Endothelial cell (in vitro differentiated cells): ENCODE measurements around the gene GAK. TPM values are rescaled to one million over a fixed set of nuclear protein-coding genes. Genes with fewer than 3 reads are reported as not detected.

Experiments used
- DNase-seq: peaks from one replicate; pipeline ENCODE4 v3.0.0; 2021; ENCODE audit warnings: low spot score
- H3K27ac Mint-ChIP-seq: one replicate; pipeline ENCODE4 v1.8.0; 2021; ENCODE audit warnings: mixed read lengths, inconsistent platforms; ENCODE audit not compliant: unreplicated experiment
- H3K27me3 Mint-ChIP-seq: one replicate; pipeline ENCODE4 v1.8.0; 2021; ENCODE audit warnings: mild to moderate bottlenecking, moderate library complexity, mixed read lengths, inconsistent platforms; ENCODE audit not compliant: unreplicated experiment
- H3K36me3 Mint-ChIP-seq: one replicate; pipeline ENCODE4 v1.8.0; 2021; ENCODE audit warnings: mild to moderate bottlenecking, low read depth, mixed read lengths, inconsistent platforms; ENCODE audit not compliant: unreplicated experiment
- H3K4me1 Mint-ChIP-seq: one replicate; pipeline ENCODE4 v1.8.0; 2021; ENCODE audit warnings: mild to moderate bottlenecking, mixed read lengths, inconsistent platforms; ENCODE audit not compliant: unreplicated experiment
- H3K4me3 Mint-ChIP-seq: one replicate; pipeline ENCODE4 v1.8.0; 2021; ENCODE audit warnings: mild to moderate bottlenecking, mixed read lengths, inconsistent platforms; ENCODE audit not compliant: unreplicated experiment
- H3K9me3 Mint-ChIP-seq: one replicate; pipeline ENCODE4 v1.8.0; 2021; ENCODE audit warnings: mixed read lengths, inconsistent platforms; ENCODE audit not compliant: unreplicated experiment
- total RNA-seq: library from RNA; stranded (reverse); fragmentation: NEBNext Ultra II Directional; extraction: Animal tissue kit (Norgen Biotek cat#: 25700); gene quantifications from one replicate; pipeline ENCODE4 v1.2.1, GENCODE V29; 2021; ENCODE audit not compliant: unreplicated experiment
- TF ChIP-seq, protein P1 (sequence below): fragments of 200-600 bp; sonication (generic); IDR thresholded peaks from one replicate; pipeline ENCODE4 v1.5.0; 2021; ENCODE audit warnings: antibody characterized with exemption; ENCODE audit not compliant: unreplicated experiment

GAK gene
- total RNA-seq, 1 donor from 2014 or later, result 112 TPM

DNA sequence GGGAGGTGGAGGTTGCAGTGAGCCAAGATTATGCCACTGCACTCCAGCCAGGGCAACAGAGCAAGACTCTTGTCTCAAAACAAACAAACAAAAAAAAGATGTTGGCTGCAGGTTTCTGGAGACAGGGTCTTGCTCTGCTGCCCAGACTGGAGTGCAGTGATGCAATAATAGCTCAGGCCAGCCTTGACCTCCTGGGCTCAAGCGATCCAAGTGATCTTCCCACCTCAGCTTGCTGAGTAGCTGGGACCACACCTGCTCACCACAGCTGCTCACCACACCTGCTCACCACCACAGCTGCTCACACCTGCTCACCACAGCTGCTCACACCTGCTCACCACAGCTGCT lies 76.3 kb downstream of the GAK start:
- peaks cover 60% of the 10 kb centered on the region for H3K36me3 Mint-ChIP-seq

GRCh38 chr4:854356-854755 lies 77.8 kb downstream of the GAK start:
- Mint-ChIP-seq H3K27ac (no peak overlapping the region), H3K9me3 (no peaks in the 10 kb centered on the region), H3K4me3 (no peak overlapping the region), H3K36me3 (peaks cover 52% of the 10 kb centered on the region), H3K27me3 (peaks cover 6% of the 10 kb centered on the region), H3K4me1 (no peaks in the 10 kb centered on the region)
- no peak for DNase-seq
- TF ChIP-seq, protein P1, sequence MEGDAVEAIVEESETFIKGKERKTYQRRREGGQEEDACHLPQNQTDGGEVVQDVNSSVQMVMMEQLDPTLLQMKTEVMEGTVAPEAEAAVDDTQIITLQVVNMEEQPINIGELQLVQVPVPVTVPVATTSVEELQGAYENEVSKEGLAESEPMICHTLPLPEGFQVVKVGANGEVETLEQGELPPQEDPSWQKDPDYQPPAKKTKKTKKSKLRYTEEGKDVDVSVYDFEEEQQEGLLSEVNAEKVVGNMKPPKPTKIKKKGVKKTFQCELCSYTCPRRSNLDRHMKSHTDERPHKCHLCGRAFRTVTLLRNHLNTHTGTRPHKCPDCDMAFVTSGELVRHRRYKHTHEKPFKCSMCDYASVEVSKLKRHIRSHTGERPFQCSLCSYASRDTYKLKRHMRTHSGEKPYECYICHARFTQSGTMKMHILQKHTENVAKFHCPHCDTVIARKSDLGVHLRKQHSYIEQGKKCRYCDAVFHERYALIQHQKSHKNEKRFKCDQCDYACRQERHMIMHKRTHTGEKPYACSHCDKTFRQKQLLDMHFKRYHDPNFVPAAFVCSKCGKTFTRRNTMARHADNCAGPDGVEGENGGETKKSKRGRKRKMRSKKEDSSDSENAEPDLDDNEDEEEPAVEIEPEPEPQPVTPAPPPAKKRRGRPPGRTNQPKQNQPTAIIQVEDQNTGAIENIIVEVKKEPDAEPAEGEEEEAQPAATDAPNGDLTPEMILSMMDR, result no peak

More for the DNA sequence above, 76.3 kb downstream of the GAK start:
- TF ChIP-seq, protein P1, result no peak
- Mint-ChIP-seq H3K4me3 (no peak overlapping the region), H3K4me1 (no peaks in the 10 kb centered on the region), H3K27ac (no peak overlapping the region), H3K27me3 (peaks cover 6% of the 10 kb centered on the region), H3K9me3 (no peaks in the 10 kb centered on the region)
- DNase-seq, result no peak

GRCh38 chr4:853416-853781 lies 78.7 kb downstream of the GAK start:
- TF ChIP-seq, protein P1, result no peak
- no peak overlapping the region for H3K27ac Mint-ChIP-seq
- H3K27me3 Mint-ChIP-seq, result peaks cover 4% of the 10 kb centered on the region
- H3K4me1 Mint-ChIP-seq, result no peaks in the 10 kb centered on the region
- H3K9me3 Mint-ChIP-seq, result no peaks in the 10 kb centered on the region
- peaks cover 48% of the 10 kb centered on the region for H3K36me3 Mint-ChIP-seq
- H3K4me3 Mint-ChIP-seq, result peak overlapping the region; percentile 74
- DNase-seq, result no peak

DNA sequence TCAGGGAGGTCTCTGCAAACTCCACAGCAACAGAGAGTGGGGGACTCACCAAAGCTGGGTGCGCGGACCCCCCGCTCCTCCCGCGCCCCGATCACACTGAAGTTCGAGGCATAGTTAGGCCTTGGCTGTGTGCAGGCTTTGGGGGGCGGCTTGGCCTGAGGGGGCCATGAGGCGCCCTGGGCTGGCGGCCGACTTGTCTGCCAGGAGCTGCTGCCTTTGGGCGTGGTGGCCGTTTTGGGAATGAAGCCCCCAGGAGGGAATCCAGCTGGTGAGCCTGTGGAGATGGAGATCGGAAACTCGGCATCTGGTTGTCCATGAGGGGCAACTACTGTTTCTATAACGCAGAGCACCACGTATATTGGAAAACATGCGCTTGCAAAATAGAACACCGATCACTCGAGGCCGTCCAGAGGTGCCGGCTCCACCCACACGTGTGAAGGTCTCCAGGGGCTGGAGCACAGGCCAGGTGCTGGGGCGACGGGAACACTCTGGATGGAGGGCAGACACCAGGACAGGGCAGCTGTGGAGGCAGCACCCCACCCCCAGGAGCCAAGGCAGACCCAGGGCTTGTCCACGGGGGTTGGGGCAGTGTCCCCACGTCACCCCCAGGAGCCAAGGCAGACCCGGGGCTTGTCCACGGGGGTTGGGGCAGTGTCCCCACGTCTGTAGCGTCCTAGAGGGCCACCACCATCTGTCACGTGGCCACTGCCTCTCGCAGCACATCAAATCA lies 80.2 kb downstream of the GAK start:
- no peaks in the 10 kb centered on the region for H3K27me3 Mint-ChIP-seq
- peaks cover 34% of the 10 kb centered on the region for H3K36me3 Mint-ChIP-seq
- TF ChIP-seq, protein P1, result no peak
- no peak overlapping the region for H3K27ac Mint-ChIP-seq
- H3K4me1 Mint-ChIP-seq, result no peaks in the 10 kb centered on the region
- H3K4me3 Mint-ChIP-seq, result peak overlapping the region; percentile 60
- no peaks in the 10 kb centered on the region for H3K9me3 Mint-ChIP-seq
- no peak for DNase-seq

- TF ChIP-seq, protein P1, result no peak
Observed at GRCh38 chr4:850323-850945, 81.7 kb downstream of the GAK start.

More at GRCh38 chr4:850323-850945, 81.7 kb downstream of the GAK start:
- Mint-ChIP-seq H3K36me3 (peaks cover 30% of the 10 kb centered on the region), H3K27ac (no peak overlapping the region), H3K4me3 (no peak overlapping the region), H3K4me1 (no peaks in the 10 kb centered on the region), H3K9me3 (no peaks in the 10 kb centered on the region), H3K27me3 (peaks cover 5% of the 10 kb centered on the region)
- no peak for DNase-seq
